ENCODE measurements around the gene MIX23.

GRCh38 chr3:122392868-122393844 is 10.1 kb upstream of the MIX23 start:
- TF ChIP-seq CTCF (IDR thresholded peaks at IDR 0.05) (peak; percentile 40 to 78 (median 75)), POLR2A (IDR thresholded peaks at IDR 0.05) (no peak)
